Panc1 (cell line): Measurements from ENCODE around the gene SPATA13. TPM values are rescaled to one million over a fixed set of nuclear protein-coding genes. Genes with fewer than 3 reads are reported as not detected.

Experiments
- ATAC-seq: fragments of 200-7000 bp; cut with Tn5 transposase; 2 replicates; pipeline ENCODE4 v1.9.1; 2020; ENCODE audit warnings: mild to moderate bottlenecking, moderate library complexity
- BruUV-seq: library from RNA; stranded (reverse); fragments of 400-500 nt; replicated peaks from 2 replicates; lab custom pipeline; 2021; lab: Mats Ljungman, UMichigan
- CTCF ChIA-PET: fragments of 300-600 bp; sonication (Branson Sonifier 250); formaldehyde crosslinking; loops from one replicate; lab custom pipeline; 2022; ENCODE audit warnings: antibody characterized with exemption; lab: Charles Lee
- POLR2A ChIA-PET: fragments of 300-600 bp; sonication (Branson Sonifier 250); formaldehyde crosslinking; loops from one replicate; lab custom pipeline; 2022; ENCODE audit warnings: antibody characterized with exemption; lab: Charles Lee
- DNase-seq: peaks from one replicate; pipeline ENCODE4 v3.0.0-alpha.2; 2010; ENCODE audit warnings: low read depth, low spot score
- H3K27ac ChIP-seq: 2 replicates; pipeline ENCODE4 v1.5.1; 2011; ENCODE audit warnings: mild to moderate bottlenecking, low read length, inconsistent platforms
- H3K27me3 ChIP-seq: fragments of 200-500 bp; sonication (Bioruptor generic); 2 replicates; pipeline ENCODE4 v1.6.0; 2014; ENCODE audit warnings: low read length, inconsistent platforms; ENCODE audit not compliant: control insufficient read depth, insufficient read depth
- H3K36me3 ChIP-seq: fragments of 200-500 bp; sonication (Bioruptor generic); 2 replicates; pipeline ENCODE4 v1.5.1; 2014; ENCODE audit warnings: inconsistent platforms, mild to moderate bottlenecking, low read length, moderate library complexity; ENCODE audit not compliant: control insufficient read depth, insufficient read depth
- H3K4me1 ChIP-seq: 2 replicates; pipeline ENCODE4 v1.5.1; 2011; ENCODE audit warnings: inconsistent platforms, mild to moderate bottlenecking, low read length, moderate library complexity; ENCODE audit not compliant: control insufficient read depth, insufficient read depth
- H3K4me3 ChIP-seq, 2 experiments: 2 replicates each; pipeline ENCODE4 v1.5.1; 2011 to 2012; ENCODE audit warnings: low read depth in 2 of 2, low read length in 2 of 2, mild to moderate bottlenecking in 2 of 2, inconsistent platforms in 1 of 2, moderate library complexity in 1 of 2
- H3K9me3 ChIP-seq: fragments of 200-500 bp; sonication (Bioruptor generic); 2 replicates; pipeline ENCODE4 v1.5.1; 2014; ENCODE audit warnings: low read depth, mild to moderate bottlenecking, inconsistent platforms, low read length, moderate library complexity; ENCODE audit not compliant: control insufficient read depth, insufficient read depth
- CTCF ChIP-seq: fragments of 450-650 bp; IDR thresholded peaks from 2 replicates; pipeline ENCODE4 v1.5.1; 2017; ENCODE audit warnings: mild to moderate bottlenecking
- POLR2AphosphoS5 ChIP-seq: IDR thresholded peaks from 2 replicates; pipeline ENCODE4 v1.6.1; 2012; ENCODE audit warnings: mild to moderate bottlenecking, low read depth, low read length, moderate library complexity
- REST ChIP-seq, 2 experiments: IDR thresholded peaks; 2 replicates each; pipeline ENCODE4 v1.6.1; 2011 to 2012; ENCODE audit warnings: low read depth in 2 of 2, control low read depth in 1 of 2, low read length in 1 of 2, mild to moderate bottlenecking in 1 of 2, moderate library complexity in 1 of 2; ENCODE audit not compliant: insufficient read depth in 1 of 2
- SIN3A ChIP-seq: IDR thresholded peaks from 2 replicates; pipeline ENCODE4 v1.6.1; 2012; ENCODE audit warnings: low read depth, mild to moderate bottlenecking, low read length, moderate library complexity, borderline replicate concordance; ENCODE audit not compliant: insufficient read depth
- TCF7L2 ChIP-seq: IDR thresholded peaks from 2 replicates; pipeline ENCODE4 v1.6.1; 2011; ENCODE audit warnings: mild to moderate bottlenecking, low read depth, low read length, inconsistent platforms
- in situ Hi-C: cut with HindIII; loops from 2 replicates; pipeline ENCODE4 v1.10.0; 2016; ENCODE audit warnings: low sequenced_read_pairs, low pct_unique_long_range_greater_than_20kb
- intact Hi-C: fragments of 100-400 bp; cut with micrococcal nuclease; formaldehyde crosslinking; loops from one replicate; pipeline ENCODE4 v1.10.0; 2022; ENCODE audit not compliant: unreplicated experiment
- total RNA-seq: library from RNA; stranded (reverse); gene quantifications from one replicate; pipeline ENCODE4 v1.2.1, GENCODE V29; 2021; ENCODE audit not compliant: unreplicated experiment

SPATA13 gene
- total RNA-seq, 1 experiment from 2014 or later = 7.9 TPM

GRCh38 chr13:24281188-24282008 is 120.9 kb downstream of the SPATA13 start:
- no peak overlapping the region for H3K27ac ChIP-seq
- in situ Hi-C loops = no loop called here
- no peak for ATAC-seq

GRCh38 chr13:24282256-24282655 is 121.7 kb downstream of the SPATA13 start:
- no TSS peak for BruUV-seq
- no peaks in the 10 kb centered on the region for H3K4me1 ChIP-seq
- H3K36me3 ChIP-seq = no peaks in the 10 kb centered on the region
- no peak overlapping the region for H3K4me3 ChIP-seq
- H3K27me3 ChIP-seq = no peaks in the 10 kb centered on the region
- ChIA-PET POLR2A (no interaction called here), CTCF (no interaction called here)
- DNase-seq = no peak
- H3K9me3 ChIP-seq = no peaks in the 10 kb centered on the region
- intact Hi-C loops (no loop called here), in situ Hi-C loops (no loop called here)
- no peak overlapping the region for H3K27ac ChIP-seq
- TF ChIP-seq CTCF = no peak
- TF ChIP-seq TCF7L2 = no peak
- TF ChIP-seq SIN3A = no peak
- TF ChIP-seq POLR2AphosphoS5 = no peak
- no peak for TF ChIP-seq REST (IDR thresholded peaks at IDR 0.05; ENCODE audit: insufficient read depth in 1 of 2, low read depth in 2 of 2, low read length in 1 of 2)
- no peak for ATAC-seq

More at GRCh38 chr13:24281188-24282008, 120.9 kb downstream of the SPATA13 start:
- CTCF ChIA-PET = no interaction called here
- POLR2A ChIA-PET = no interaction called here
- Histone ChIP-seq H3K9me3 (no peaks in the 10 kb centered on the region), H3K36me3 (no peaks in the 10 kb centered on the region), H3K4me1 (no peaks in the 10 kb centered on the region), H3K27me3 (no peaks in the 10 kb centered on the region), H3K4me3 (no peak overlapping the region)
- intact Hi-C loops = no loop called here
- DNase-seq = no peak
- TF ChIP-seq CTCF (no peak), TCF7L2 (no peak), POLR2AphosphoS5 (no peak), REST (IDR thresholded peaks at IDR 0.05; ENCODE audit: insufficient read depth in 1 of 2, low read depth in 2 of 2, low read length in 1 of 2) (no peak), SIN3A (no peak)
- BruUV-seq = no TSS peak
